D341Med (cell line): ENCODE results near the gene ATOSA.

Experiments
- DNase-seq: peaks from one replicate; pipeline ENCODE4 v3.0.0; 2012; ENCODE audit warnings: low spot score

The ATOSA gene

GRCh38 chr15:52679232-52680040, at the start of gene ATOSA:
ATOSA (minus strand) TSS chr15:52679388; CDS start chr15:52678021, 1,367 bp downstream.
- DNase-seq: peak; percentile 94

GRCh38 chr15:52728899-52729298, 49.7 kb upstream of the ATOSA start:
- no peak for DNase-seq

GRCh38 chr15:52727815-52728214, 48.6 kb upstream of the ATOSA start:
- DNase-seq: no peak

- DNase-seq: no peak
These were observed 47.0 kb upstream of the ATOSA start for GRCh38 chr15:52726195-52726594.

- DNase-seq: no peak
These were observed 39.4 kb upstream of the ATOSA start for GRCh38 chr15:52718551-52718950.

- no peak for DNase-seq
These were observed 38.7 kb upstream of the ATOSA start for GRCh38 chr15:52717924-52718323.

- DNase-seq: no peak
These were observed 38.3 kb upstream of the ATOSA start for GRCh38 chr15:52717481-52717880.

GRCh38 chr15:52716536-52716935, 37.3 kb upstream of the ATOSA start:
- DNase-seq: no peak

- DNase-seq: no peak
These were observed 36.2 kb upstream of the ATOSA start for GRCh38 chr15:52715411-52715810.

- no peak for DNase-seq
These were observed 35.8 kb upstream of the ATOSA start for GRCh38 chr15:52714968-52715367.

GRCh38 chr15:52710708-52711389, 31.7 kb upstream of the ATOSA start:
- DNase-seq: no peak

- DNase-seq: no peak
These were observed 31.0 kb upstream of the ATOSA start for GRCh38 chr15:52710050-52710707.

- DNase-seq: no peak
These were observed 30.2 kb upstream of the ATOSA start for GRCh38 chr15:52709187-52709981.

- DNase-seq: no peak
These were observed 26.9 kb upstream of the ATOSA start for GRCh38 chr15:52706091-52706490.

GRCh38 chr15:52702390-52702789, 23.2 kb upstream of the ATOSA start:
- DNase-seq: no peak

- DNase-seq: no peak
These were observed 20.3 kb upstream of the ATOSA start for GRCh38 chr15:52699457-52699856.

GRCh38 chr15:52698514-52698913, 19.3 kb upstream of the ATOSA start:
- no peak for DNase-seq

- no peak for DNase-seq
These were observed 17.9 kb upstream of the ATOSA start for GRCh38 chr15:52697051-52697450.

GRCh38 chr15:52695154-52695553, 16.0 kb upstream of the ATOSA start:
- DNase-seq: no peak

- DNase-seq: no peak
These were observed 10.4 kb upstream of the ATOSA start for GRCh38 chr15:52689562-52689961.

- no peak for DNase-seq
These were observed 4.4 kb upstream of the ATOSA start for GRCh38 chr15:52683580-52683979.

- DNase-seq: no peak
These were observed 3.6 kb upstream of the ATOSA start for GRCh38 chr15:52682781-52683180.
